Measurements from ENCODE around the gene CNKSR3. TPM values are rescaled to one million over a fixed set of nuclear protein-coding genes. Genes with fewer than 3 reads are reported as not detected.

The CNKSR3 gene
- total RNA-seq, 6 experiments from 2014 or later = 19.8 to 43.4 (median 26.9) TPM

DNA sequence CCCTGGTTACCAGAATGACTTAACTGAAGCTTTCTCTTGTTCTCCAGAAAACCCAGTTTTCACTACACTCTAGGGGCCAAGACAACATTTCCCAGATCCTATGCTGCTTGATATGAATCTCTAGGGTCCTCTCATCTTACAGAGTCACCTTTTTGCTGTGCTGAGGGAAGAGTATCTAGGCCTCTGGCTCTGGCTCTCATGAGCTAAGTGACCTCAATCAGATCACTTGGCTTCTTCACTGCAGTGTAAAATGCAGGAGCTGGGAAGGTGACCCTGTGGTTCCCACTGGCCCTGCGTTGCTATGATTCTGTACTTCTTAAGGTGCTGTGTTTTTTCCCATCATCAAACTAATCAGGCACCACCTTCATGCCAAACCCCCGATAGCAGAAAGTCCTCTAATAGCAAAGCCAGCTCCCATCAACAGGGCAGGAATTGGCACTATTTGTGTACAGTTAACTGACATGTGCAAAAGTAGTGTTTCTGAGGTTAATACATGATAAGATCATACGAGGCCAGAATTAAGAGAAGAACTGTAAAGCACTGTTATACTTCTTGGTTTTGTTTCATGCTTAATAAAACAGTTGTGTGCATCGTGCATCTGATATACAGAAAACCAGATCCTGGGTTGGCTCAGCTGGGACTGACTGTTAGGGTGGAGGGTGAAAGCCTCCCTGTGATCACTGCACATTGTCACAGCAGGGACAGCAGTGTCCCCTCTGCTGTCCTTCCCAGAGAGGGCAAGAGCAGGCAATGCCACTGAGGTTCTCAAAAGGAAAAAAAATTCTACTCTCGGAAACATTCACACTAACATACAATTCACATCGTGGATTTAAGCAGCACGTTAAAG lies 46.7 kb downstream of the CNKSR3 start:
- peaks cover 0 to 41% (median 9%) of the 10 kb centered on the region in 4 donors for H3K4me1 ChIP-seq
- TF ChIP-seq POLR2A (IDR thresholded peaks at IDR 0.05) = no peak
- TF ChIP-seq, protein P1, sequence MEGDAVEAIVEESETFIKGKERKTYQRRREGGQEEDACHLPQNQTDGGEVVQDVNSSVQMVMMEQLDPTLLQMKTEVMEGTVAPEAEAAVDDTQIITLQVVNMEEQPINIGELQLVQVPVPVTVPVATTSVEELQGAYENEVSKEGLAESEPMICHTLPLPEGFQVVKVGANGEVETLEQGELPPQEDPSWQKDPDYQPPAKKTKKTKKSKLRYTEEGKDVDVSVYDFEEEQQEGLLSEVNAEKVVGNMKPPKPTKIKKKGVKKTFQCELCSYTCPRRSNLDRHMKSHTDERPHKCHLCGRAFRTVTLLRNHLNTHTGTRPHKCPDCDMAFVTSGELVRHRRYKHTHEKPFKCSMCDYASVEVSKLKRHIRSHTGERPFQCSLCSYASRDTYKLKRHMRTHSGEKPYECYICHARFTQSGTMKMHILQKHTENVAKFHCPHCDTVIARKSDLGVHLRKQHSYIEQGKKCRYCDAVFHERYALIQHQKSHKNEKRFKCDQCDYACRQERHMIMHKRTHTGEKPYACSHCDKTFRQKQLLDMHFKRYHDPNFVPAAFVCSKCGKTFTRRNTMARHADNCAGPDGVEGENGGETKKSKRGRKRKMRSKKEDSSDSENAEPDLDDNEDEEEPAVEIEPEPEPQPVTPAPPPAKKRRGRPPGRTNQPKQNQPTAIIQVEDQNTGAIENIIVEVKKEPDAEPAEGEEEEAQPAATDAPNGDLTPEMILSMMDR (IDR thresholded peaks at IDR 0.05) = no peak
- H3K27ac ChIP-seq = no peak overlapping the region
- no peaks in the 10 kb centered on the region for H3K27me3 ChIP-seq
- no peaks in the 10 kb centered on the region for H3K36me3 ChIP-seq
- 69% methylated on average over 7 of the region's 7 CpGs for WGBS (ENCODE audit: insufficient coverage, low coverage, low lambda C conversion rate, missing lambda C conversion rate)
- intact Hi-C loops (cut with DNase I) = no loop called here
- no peak overlapping the region for H3K4me3 ChIP-seq
- no peaks in the 10 kb centered on the region for H3K9me3 ChIP-seq
- no peak for DNase-seq
- ATAC-seq = no peak

DNA sequence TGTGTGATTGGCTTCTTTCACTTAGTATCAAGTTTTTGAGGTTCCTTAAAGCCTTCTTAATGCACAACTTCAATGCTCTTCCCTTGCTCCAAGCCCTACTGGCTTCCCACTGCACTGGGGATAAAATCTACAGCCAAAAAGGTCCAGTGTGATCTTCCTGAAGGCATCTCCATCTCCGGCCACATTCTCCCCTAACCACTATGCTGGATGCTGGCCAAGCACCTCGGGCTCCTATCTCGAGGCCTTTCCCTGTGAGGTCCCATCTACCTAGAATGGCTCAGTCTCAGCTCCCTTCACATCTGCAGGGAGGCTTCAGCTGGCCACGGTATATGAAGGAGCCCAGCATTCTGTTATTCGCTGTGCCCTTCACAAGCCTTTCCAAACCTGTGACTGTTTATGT lies 48.1 kb downstream of the CNKSR3 start:
- 48% methylated on average over 5 of the region's 5 CpGs for WGBS (ENCODE audit: insufficient coverage, low coverage, low lambda C conversion rate, missing lambda C conversion rate)
- Histone ChIP-seq H3K36me3 (no peaks in the 10 kb centered on the region), H3K27ac (no peak overlapping the region), H3K4me1 (peaks cover 0 to 52% (median 15%) of the 10 kb centered on the region in 4 donors), H3K9me3 (no peaks in the 10 kb centered on the region), H3K27me3 (no peaks in the 10 kb centered on the region), H3K4me3 (no peak overlapping the region)
- ATAC-seq = no peak
- no peak for DNase-seq
- intact Hi-C loops (cut with DNase I) = no loop called here
- no peak for TF ChIP-seq POLR2A (IDR thresholded peaks at IDR 0.05)
- TF ChIP-seq, protein P1 (IDR thresholded peaks at IDR 0.05) = no peak

DNA sequence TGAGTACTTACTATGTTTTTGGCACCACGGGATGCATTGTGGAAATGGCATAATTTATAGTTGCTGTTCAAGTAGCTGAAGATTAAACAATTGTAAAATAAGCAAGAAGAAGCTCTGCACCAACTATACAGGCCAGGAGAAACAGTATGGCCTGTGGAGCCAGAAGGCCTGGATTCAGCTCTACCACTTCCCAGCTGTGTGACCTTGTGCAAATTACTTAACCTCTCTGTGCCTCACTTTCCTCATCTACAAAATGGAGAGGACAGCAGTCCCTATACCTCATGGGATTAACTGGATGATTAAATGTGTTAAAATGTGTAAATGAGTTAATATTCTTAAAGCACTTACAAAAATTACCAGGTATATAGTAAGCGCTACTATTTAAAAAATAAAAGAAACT lies 49.1 kb downstream of the CNKSR3 start:
- H3K4me1 ChIP-seq = peaks cover 0 to 60% (median 16%) of the 10 kb centered on the region in 4 donors
- WGBS (ENCODE audit: insufficient coverage, low coverage, low lambda C conversion rate, missing lambda C conversion rate) = 95% methylated on average over 2 of the region's 2 CpGs
- no peak for TF ChIP-seq POLR2A (IDR thresholded peaks at IDR 0.05)
- TF ChIP-seq, protein P1 (IDR thresholded peaks at IDR 0.05) = no peak
- DNase-seq (no peak), ATAC-seq (no peak)
- H3K27me3 ChIP-seq = no peaks in the 10 kb centered on the region
- H3K27ac ChIP-seq = peak overlapping the region in 2 of 3 donors; percentile 82 to 87
- intact Hi-C loops (cut with DNase I) = no loop called here
- H3K4me3 ChIP-seq = no peak overlapping the region
- no peaks in the 10 kb centered on the region for H3K9me3 ChIP-seq
- no peaks in the 10 kb centered on the region for H3K36me3 ChIP-seq

- H3K27me3 ChIP-seq = no peaks in the 10 kb centered on the region
- ATAC-seq (peak; percentile 79 to 90 (median 84)), DNase-seq (no peak)
- no peaks in the 10 kb centered on the region for H3K9me3 ChIP-seq
- H3K27ac ChIP-seq = peak overlapping the region; percentile 47 to 87 (median 82)
- no peaks in the 10 kb centered on the region for H3K36me3 ChIP-seq
- peaks cover 0 to 68% (median 18%) of the 10 kb centered on the region in 4 donors for H3K4me1 ChIP-seq
- TF ChIP-seq POLR2A (IDR thresholded peaks at IDR 0.05) = no peak
- TF ChIP-seq, protein P1 (IDR thresholded peaks at IDR 0.05) = no peak
- intact Hi-C loops (cut with DNase I) = no loop called here
- 43% methylated on average over 12 of the region's 13 CpGs for WGBS (ENCODE audit: insufficient coverage, low coverage, low lambda C conversion rate, missing lambda C conversion rate)
- H3K4me3 ChIP-seq = no peak overlapping the region
Observed at GRCh38 chr6:154460306-154461071, 50.0 kb downstream of the CNKSR3 start.

Data from right lobe of liver (tissue), 6 donors.